C4-2B (cell line): ENCODE results near the gene POU2AF2.

Experiments
- ZFX ChIP-seq: fragments of 450-650 bp; IDR thresholded peaks from 2 replicates; pipeline ENCODE4 v1.6.1; 2017
- TF ChIP-seq, protein P1 (sequence below): fragments of 450-650 bp; conservative IDR thresholded peaks from 2 replicates; pipeline ENCODE4 v1.5.1; 2017; ENCODE audit warnings: mild to moderate bottlenecking

DNA sequence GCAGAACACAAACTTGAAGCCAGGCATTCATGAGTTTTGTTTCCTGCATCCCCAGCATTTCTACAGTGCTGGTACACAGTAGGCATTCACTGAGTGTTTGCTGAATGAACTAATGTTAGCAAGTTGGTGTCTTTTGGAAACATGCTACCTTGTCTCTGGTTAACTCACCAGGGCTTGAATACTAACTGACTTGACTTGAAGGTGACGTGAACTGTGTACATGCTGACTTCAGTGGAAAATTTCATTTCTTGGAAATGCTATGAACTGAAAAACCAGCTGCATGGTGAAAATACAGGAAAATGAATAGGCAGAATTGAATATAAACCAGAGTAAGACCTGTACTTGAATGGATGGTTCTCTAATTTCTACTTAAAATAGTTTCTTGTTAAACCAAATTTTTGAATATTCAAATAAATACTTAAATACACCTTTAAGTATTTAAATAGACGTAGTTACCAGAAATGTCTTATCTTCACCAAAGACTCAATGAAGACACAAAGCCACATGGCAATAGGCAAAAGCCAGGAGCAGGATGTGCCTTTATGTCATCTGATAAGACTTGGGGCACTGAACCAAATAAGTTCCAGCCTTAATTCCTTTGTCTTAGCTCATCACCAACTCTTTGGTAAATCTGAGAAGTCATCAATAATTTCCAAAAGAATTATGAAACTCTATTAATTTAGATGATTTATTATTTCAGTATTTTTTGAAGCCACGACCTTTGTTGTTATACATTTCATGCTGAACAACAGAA, 39.7 kb upstream of the POU2AF2 start:
- TF ChIP-seq, protein P1, sequence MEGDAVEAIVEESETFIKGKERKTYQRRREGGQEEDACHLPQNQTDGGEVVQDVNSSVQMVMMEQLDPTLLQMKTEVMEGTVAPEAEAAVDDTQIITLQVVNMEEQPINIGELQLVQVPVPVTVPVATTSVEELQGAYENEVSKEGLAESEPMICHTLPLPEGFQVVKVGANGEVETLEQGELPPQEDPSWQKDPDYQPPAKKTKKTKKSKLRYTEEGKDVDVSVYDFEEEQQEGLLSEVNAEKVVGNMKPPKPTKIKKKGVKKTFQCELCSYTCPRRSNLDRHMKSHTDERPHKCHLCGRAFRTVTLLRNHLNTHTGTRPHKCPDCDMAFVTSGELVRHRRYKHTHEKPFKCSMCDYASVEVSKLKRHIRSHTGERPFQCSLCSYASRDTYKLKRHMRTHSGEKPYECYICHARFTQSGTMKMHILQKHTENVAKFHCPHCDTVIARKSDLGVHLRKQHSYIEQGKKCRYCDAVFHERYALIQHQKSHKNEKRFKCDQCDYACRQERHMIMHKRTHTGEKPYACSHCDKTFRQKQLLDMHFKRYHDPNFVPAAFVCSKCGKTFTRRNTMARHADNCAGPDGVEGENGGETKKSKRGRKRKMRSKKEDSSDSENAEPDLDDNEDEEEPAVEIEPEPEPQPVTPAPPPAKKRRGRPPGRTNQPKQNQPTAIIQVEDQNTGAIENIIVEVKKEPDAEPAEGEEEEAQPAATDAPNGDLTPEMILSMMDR = no peak
- no peak for TF ChIP-seq ZFX
